Liver (tissue), 3 donors: ENCODE results near the gene SEMA4D.

Source experiments
- FOXA1 ChIP-seq: IDR thresholded peaks from 2 replicates; pipeline ENCODE4 v1.6.1; 2016; ENCODE audit warnings: antibody characterized with exemption
- JUND ChIP-seq, 2 donors: IDR thresholded peaks; 2 replicates each; pipeline ENCODE4 v1.6.1; 2016; ENCODE audit warnings: antibody characterized with exemption in 2 of 2
- RAD21 ChIP-seq, 2 donors: IDR thresholded peaks; 2 replicates each; pipeline ENCODE4 v1.6.1; 2016; ENCODE audit warnings: antibody characterized with exemption in 2 of 2, mild to moderate bottlenecking in 2 of 2
- TAF1 ChIP-seq: conservative IDR thresholded peaks from 2 replicates; pipeline ENCODE4 v1.6.1; 2016; ENCODE audit warnings: antibody characterized with exemption, mild to moderate bottlenecking
- YY1 ChIP-seq: IDR thresholded peaks from 2 replicates; pipeline ENCODE4 v1.6.1; 2016; ENCODE audit warnings: antibody characterized with exemption, mild to moderate bottlenecking
- TF ChIP-seq, protein P1 (sequence below): fragments of 150-350 bp; IDR thresholded peaks from 2 replicates; pipeline ENCODE4 v1.5.1; 2017; ENCODE audit warnings: improper control_type of control experiment, low read depth, low read length; ENCODE audit not compliant: missing input control
- TF ChIP-seq, protein P2 (sequence below): IDR thresholded peaks from 2 replicates; pipeline ENCODE4 v1.6.1; 2016; ENCODE audit warnings: antibody characterized with exemption
- donor health status: healthy.
- donor health status: healthy.

DNA sequence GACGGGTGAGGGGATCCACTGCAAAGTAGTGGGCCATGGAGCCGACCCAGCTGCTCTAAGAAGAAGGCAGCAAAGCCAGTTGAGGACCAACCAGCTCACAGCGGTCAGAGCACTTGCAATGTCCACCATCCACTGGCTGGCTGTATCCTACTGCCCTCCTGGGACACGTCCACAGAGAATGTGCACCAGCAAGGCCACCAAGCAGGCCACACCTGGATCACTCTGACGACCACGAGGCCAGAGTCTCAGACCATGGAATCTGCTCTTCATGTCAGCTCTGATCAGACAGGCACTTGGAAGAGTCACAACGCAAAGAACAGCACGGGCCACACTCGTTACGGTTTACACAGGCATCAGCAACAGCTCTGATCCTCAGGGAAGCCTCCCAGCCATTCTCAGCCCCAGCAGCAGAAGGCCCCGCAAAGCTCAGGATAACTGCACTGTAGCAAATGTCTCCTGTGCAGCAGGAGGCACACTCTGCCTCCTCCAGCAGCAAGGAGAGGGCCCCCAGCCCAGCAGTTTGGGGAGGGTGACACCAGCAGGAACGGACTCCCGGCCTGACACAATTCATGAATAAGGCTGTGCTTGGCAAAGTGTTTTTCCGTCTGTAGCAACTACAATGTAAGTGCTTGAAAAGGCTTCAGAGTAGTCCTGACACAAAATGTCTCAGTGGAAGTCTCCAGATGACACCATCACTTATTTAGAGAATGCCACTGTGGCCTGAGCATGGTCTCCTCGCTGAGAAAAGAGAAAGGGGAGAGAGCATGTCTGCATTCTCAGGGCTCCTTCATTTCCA is 15.7 kb downstream of the SEMA4D start:
- TF ChIP-seq, protein P1, sequence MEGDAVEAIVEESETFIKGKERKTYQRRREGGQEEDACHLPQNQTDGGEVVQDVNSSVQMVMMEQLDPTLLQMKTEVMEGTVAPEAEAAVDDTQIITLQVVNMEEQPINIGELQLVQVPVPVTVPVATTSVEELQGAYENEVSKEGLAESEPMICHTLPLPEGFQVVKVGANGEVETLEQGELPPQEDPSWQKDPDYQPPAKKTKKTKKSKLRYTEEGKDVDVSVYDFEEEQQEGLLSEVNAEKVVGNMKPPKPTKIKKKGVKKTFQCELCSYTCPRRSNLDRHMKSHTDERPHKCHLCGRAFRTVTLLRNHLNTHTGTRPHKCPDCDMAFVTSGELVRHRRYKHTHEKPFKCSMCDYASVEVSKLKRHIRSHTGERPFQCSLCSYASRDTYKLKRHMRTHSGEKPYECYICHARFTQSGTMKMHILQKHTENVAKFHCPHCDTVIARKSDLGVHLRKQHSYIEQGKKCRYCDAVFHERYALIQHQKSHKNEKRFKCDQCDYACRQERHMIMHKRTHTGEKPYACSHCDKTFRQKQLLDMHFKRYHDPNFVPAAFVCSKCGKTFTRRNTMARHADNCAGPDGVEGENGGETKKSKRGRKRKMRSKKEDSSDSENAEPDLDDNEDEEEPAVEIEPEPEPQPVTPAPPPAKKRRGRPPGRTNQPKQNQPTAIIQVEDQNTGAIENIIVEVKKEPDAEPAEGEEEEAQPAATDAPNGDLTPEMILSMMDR = no peak
- no peak for TF ChIP-seq YY1
- no peak for TF ChIP-seq FOXA1
- no peak for TF ChIP-seq RAD21 (IDR thresholded peaks at IDR 0.05)
- TF ChIP-seq TAF1 = no peak
- TF ChIP-seq, protein P2, sequence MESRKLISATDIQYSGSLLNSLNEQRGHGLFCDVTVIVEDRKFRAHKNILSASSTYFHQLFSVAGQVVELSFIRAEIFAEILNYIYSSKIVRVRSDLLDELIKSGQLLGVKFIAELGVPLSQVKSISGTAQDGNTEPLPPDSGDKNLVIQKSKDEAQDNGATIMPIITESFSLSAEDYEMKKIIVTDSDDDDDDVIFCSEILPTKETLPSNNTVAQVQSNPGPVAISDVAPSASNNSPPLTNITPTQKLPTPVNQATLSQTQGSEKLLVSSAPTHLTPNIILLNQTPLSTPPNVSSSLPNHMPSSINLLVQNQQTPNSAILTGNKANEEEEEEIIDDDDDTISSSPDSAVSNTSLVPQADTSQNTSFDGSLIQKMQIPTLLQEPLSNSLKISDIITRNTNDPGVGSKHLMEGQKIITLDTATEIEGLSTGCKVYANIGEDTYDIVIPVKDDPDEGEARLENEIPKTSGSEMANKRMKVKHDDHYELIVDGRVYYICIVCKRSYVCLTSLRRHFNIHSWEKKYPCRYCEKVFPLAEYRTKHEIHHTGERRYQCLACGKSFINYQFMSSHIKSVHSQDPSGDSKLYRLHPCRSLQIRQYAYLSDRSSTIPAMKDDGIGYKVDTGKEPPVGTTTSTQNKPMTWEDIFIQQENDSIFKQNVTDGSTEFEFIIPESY = no peak
- no peak for TF ChIP-seq JUND (IDR thresholded peaks at IDR 0.05)
